ENCODE results near the gene GNG12. TPM values are rescaled to one million over a fixed set of nuclear protein-coding genes. Genes with fewer than 3 reads are reported as not detected.
A peak's percentile ranks its signal among the peaks of the same experiment; 100 is the strongest.

The GNG12 gene
- polyA plus RNA-seq, 1 donor (not counting 4 experiments of a cell fraction or from before 2014, with no cell fraction given): 208 TPM

GRCh38 chr1:67791261-67791660 is 42.0 kb downstream of the GNG12 start:
- Histone ChIP-seq H3K36me3 (ENCODE audit: control insufficient read depth in 2 of 2, extremely low read depth in 1 of 2, insufficient read depth in 2 of 2, low read length in 2 of 2) (peaks cover 2 to 3% of the 10 kb centered on the region in 2 experiments), H3K4me3 (ENCODE audit: control insufficient read depth in 2 of 3, extremely low read depth in 1 of 3, insufficient read depth in 2 of 3, low read depth in 1 of 3, low read length in 3 of 3) (no peak overlapping the region), H3K9ac (ENCODE audit: control insufficient read depth, extremely low read depth, insufficient read depth, low read length) (no peak overlapping the region), H3K4me1 (ENCODE audit: control insufficient read depth, extremely low read depth, insufficient read depth, low read length) (peaks cover 28% of the 10 kb centered on the region), H3K9me3 (ENCODE audit: control insufficient read depth, low read depth, low read length) (no peaks in the 10 kb centered on the region), H3K27ac (ENCODE audit: control insufficient read depth, insufficient read depth, low read length) (no peak overlapping the region), H2AFZ (ENCODE audit: control insufficient read depth, low read length) (no peak overlapping the region), H3K9me1 (ENCODE audit: control insufficient read depth, extremely low read depth, insufficient read depth, low read length) (peaks cover 2% of the 10 kb centered on the region), H4K20me1 (ENCODE audit: control insufficient read depth, extremely low read depth, insufficient read depth, low read length) (peaks cover 23% of the 10 kb centered on the region), H3K27me3 (ENCODE audit: control insufficient read depth, extremely low read depth, insufficient read depth, low read length) (no peaks in the 10 kb centered on the region), H3K4me2 (ENCODE audit: control insufficient read depth, extremely low read depth, insufficient read depth, low read depth, low read length) (peak overlapping the region; percentile 22), H3K79me2 (ENCODE audit: control insufficient read depth, insufficient read depth, low read length) (peaks cover 100% of the 10 kb centered on the region)
- DNase-seq (ENCODE audit: low read depth, low spot score) (no peak), FAIRE-seq (peak; percentile 66)
- dilution Hi-C loops (cut with MboI; ENCODE audit: extremely low pct_ligation_motif_present, low sequenced_read_pairs): no loop called here
- TF ChIP-seq EZH2 (IDR thresholded peaks at IDR 0.05; ENCODE audit: low read length) (no peak), CTCF (optimal IDR thresholded peaks at IDR 0.05 in 1 of 3, IDR thresholded peaks at IDR 0.05 in 1 of 3, conservative IDR thresholded peaks at IDR 0.05 in 1 of 3; ENCODE audit: extremely low read depth in 1 of 3, insufficient read depth in 2 of 3, low read length in 3 of 3) (no peak)

DNA sequence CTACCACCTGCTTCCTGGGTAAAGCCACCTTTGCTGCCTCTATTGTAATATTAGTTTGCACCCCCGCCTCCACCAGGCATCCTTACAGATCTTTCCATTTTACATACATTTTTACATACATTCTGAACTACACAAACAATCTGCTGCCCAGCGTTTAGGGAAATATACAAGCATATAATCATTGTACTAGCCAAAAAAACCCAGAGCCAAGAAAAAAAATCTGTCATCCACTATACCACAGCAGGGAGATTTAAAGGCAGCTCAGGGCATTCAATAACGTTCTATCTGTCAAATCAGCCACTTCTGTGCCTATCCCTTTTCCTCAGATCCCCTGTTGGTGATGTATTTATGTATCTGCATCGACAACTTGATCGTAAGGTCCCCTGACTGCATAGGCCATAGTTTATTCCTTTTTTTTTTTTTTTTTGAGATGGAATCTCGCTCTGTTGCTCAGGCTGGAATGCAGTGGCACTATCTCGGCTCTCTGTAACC is 43.0 kb downstream of the GNG12 start:
- TF ChIP-seq CTCF (optimal IDR thresholded peaks at IDR 0.05 in 1 of 3, IDR thresholded peaks at IDR 0.05 in 1 of 3, conservative IDR thresholded peaks at IDR 0.05 in 1 of 3; ENCODE audit: extremely low read depth in 1 of 3, insufficient read depth in 2 of 3, low read length in 3 of 3) (no peak), EZH2 (IDR thresholded peaks at IDR 0.05; ENCODE audit: low read length) (no peak)
- dilution Hi-C loops (cut with MboI; ENCODE audit: extremely low pct_ligation_motif_present, low sequenced_read_pairs): no loop called here
- H3K36me3 ChIP-seq (ENCODE audit: control insufficient read depth in 2 of 2, extremely low read depth in 1 of 2, insufficient read depth in 2 of 2, low read length in 2 of 2): peaks cover 2 to 3% of the 10 kb centered on the region in 2 experiments
- no peak overlapping the region for H3K9ac ChIP-seq (ENCODE audit: control insufficient read depth, extremely low read depth, insufficient read depth, low read length)
- H2AFZ ChIP-seq (ENCODE audit: control insufficient read depth, low read length): no peak overlapping the region
- no peaks in the 10 kb centered on the region for H3K9me3 ChIP-seq (ENCODE audit: control insufficient read depth, low read depth, low read length)
- DNase-seq (ENCODE audit: low read depth, low spot score): no peak
- H3K9me1 ChIP-seq (ENCODE audit: control insufficient read depth, extremely low read depth, insufficient read depth, low read length): peaks cover 2% of the 10 kb centered on the region
- no peak overlapping the region for H3K4me2 ChIP-seq (ENCODE audit: control insufficient read depth, extremely low read depth, insufficient read depth, low read depth, low read length)
- peaks cover 37% of the 10 kb centered on the region for H3K4me1 ChIP-seq (ENCODE audit: control insufficient read depth, extremely low read depth, insufficient read depth, low read length)
- H4K20me1 ChIP-seq (ENCODE audit: control insufficient read depth, extremely low read depth, insufficient read depth, low read length): peaks cover 27% of the 10 kb centered on the region
- no peak for FAIRE-seq
- no peak overlapping the region for H3K27ac ChIP-seq (ENCODE audit: control insufficient read depth, insufficient read depth, low read length)
- no peak overlapping the region for H3K4me3 ChIP-seq (ENCODE audit: control insufficient read depth in 2 of 3, extremely low read depth in 1 of 3, insufficient read depth in 2 of 3, low read depth in 1 of 3, low read length in 3 of 3)
- H3K79me2 ChIP-seq (ENCODE audit: control insufficient read depth, insufficient read depth, low read length): peaks cover 100% of the 10 kb centered on the region
- H3K27me3 ChIP-seq (ENCODE audit: control insufficient read depth, extremely low read depth, insufficient read depth, low read length): no peaks in the 10 kb centered on the region

All from keratinocyte (primary cell).